WTC11 (cell line): ENCODE measurements around the gene CLASP1. TPM values are rescaled to one million over a fixed set of nuclear protein-coding genes. Genes with fewer than 3 reads are reported as not detected.
"Not testable (repeated sequence)": the region's sequence is repeated elsewhere in the genome, so short reads cannot be mapped to it uniquely, and the experiment has no call there.

Experiments
- ATAC-seq: fragments of 200-7000 bp; cut with Tn5 transposase; 2 replicates; pipeline ENCODE4 v1.10.0; 2021; ENCODE audit warnings: mild to moderate bottlenecking, moderate library complexity
- CTCF ChIA-PET: fragments of 300-600 bp; sonication (Branson Sonifier 250); formaldehyde crosslinking; loops from one replicate; lab custom pipeline; 2021; ENCODE audit warnings: antibody characterized with exemption; lab: Charles Lee
- POLR2A ChIA-PET: fragments of 350-600 bp; sonication (Branson Sonifier 250); formaldehyde crosslinking; loops from one replicate; lab custom pipeline; 2021; ENCODE audit warnings: antibody characterized with exemption; lab: Charles Lee
- DNase-seq: peaks from one replicate; pipeline ENCODE4 v3.0.0; 2021; ENCODE audit warnings: low spot score
- H3K27ac Mint-ChIP-seq: 2 replicates; pipeline ENCODE4 v1.8.0; 2021; ENCODE audit warnings: mixed read lengths
- H3K27me3 Mint-ChIP-seq: 2 replicates; pipeline ENCODE4 v1.8.0; 2021; ENCODE audit warnings: low read depth, mild to moderate bottlenecking, moderate library complexity, mixed read lengths
- H3K36me3 Mint-ChIP-seq: 2 replicates; pipeline ENCODE4 v1.8.0; 2021; ENCODE audit warnings: mixed read lengths
- H3K4me1 Mint-ChIP-seq: 2 replicates; pipeline ENCODE4 v1.8.0; 2022; ENCODE audit warnings: mixed read lengths
- H3K4me3 Mint-ChIP-seq: 2 replicates; pipeline ENCODE4 v1.8.0; 2021; ENCODE audit warnings: mild to moderate bottlenecking, moderate library complexity, mixed read lengths
- H3K9me3 Mint-ChIP-seq: 2 replicates; pipeline ENCODE4 v1.8.0; 2021; ENCODE audit warnings: mixed read lengths
- FOXK1 ChIP-seq: sonication (generic); formaldehyde crosslinking; IDR thresholded peaks from 2 replicates; pipeline ENCODE4 v1.8.0; 2022; ENCODE audit warnings: mild to moderate bottlenecking, moderate library complexity, missing genetic modification reagents
- HMGXB4 ChIP-seq: sonication (generic); formaldehyde crosslinking; IDR thresholded peaks from 2 replicates; pipeline ENCODE4 v1.8.1; 2023; ENCODE audit warnings: mild to moderate bottlenecking, moderate library complexity, missing genetic modification reagents
- NFE2L1 ChIP-seq: sonication (generic); formaldehyde crosslinking; IDR thresholded peaks from 2 replicates; pipeline ENCODE4 v1.8.1; 2023; ENCODE audit warnings: missing genetic modification reagents
- OVOL2 ChIP-seq: fragments of 250-450 bp; sonication (Bioruptor Pico); IDR thresholded peaks from 2 replicates; pipeline ENCODE4 v1.9.0; 2021; ENCODE audit warnings: mild to moderate bottlenecking, borderline replicate concordance
- RELA ChIP-seq: sonication (generic); formaldehyde crosslinking; IDR thresholded peaks from 2 replicates; pipeline ENCODE4 v1.8.1; 2022; ENCODE audit warnings: missing genetic modification reagents, mild to moderate bottlenecking, borderline replicate concordance
- SP1 ChIP-seq: sonication (generic); formaldehyde crosslinking; conservative IDR thresholded peaks from 2 replicates; pipeline ENCODE4 v1.8.1; 2022; ENCODE audit warnings: missing genetic modification reagents
- TEAD4 ChIP-seq: sonication (generic); formaldehyde crosslinking; IDR thresholded peaks from 2 replicates; pipeline ENCODE4 v1.8.0; 2022; ENCODE audit warnings: mild to moderate bottlenecking, missing genetic modification reagents
- TP53 ChIP-seq: sonication (generic); formaldehyde crosslinking; IDR thresholded peaks from 2 replicates; pipeline ENCODE4 v1.8.1; 2023; ENCODE audit warnings: mild to moderate bottlenecking, missing genetic modification reagents
- USF2 ChIP-seq: sonication (generic); formaldehyde crosslinking; IDR thresholded peaks from 2 replicates; pipeline ENCODE4 v1.8.1; 2023; ENCODE audit warnings: mild to moderate bottlenecking, missing genetic modification reagents, moderate library complexity
- ZNF121 ChIP-seq: sonication (generic); formaldehyde crosslinking; IDR thresholded peaks from 2 replicates; pipeline ENCODE4 v1.8.0; 2023; ENCODE audit warnings: missing genetic modification reagents
- ZNF416 ChIP-seq: fragments of 250-450 bp; sonication (Bioruptor Pico); IDR thresholded peaks from 2 replicates; pipeline ENCODE4 v1.9.0; 2021; ENCODE audit warnings: mild to moderate bottlenecking, inconsistent platforms
- total RNA-seq: library from RNA; stranded (reverse); gene quantifications from 3 replicates; pipeline ENCODE4 v1.2.3, GENCODE V29; 2021
- TF ChIP-seq, protein P1 (sequence below): fragments of 200-600 bp; IDR thresholded peaks from 2 replicates; pipeline ENCODE4 v1.8.0; 2022; ENCODE audit warnings: antibody characterized with exemption

The CLASP1 gene
- total RNA-seq, 1 experiment from 2014 or later = 50.0 TPM

DNA sequence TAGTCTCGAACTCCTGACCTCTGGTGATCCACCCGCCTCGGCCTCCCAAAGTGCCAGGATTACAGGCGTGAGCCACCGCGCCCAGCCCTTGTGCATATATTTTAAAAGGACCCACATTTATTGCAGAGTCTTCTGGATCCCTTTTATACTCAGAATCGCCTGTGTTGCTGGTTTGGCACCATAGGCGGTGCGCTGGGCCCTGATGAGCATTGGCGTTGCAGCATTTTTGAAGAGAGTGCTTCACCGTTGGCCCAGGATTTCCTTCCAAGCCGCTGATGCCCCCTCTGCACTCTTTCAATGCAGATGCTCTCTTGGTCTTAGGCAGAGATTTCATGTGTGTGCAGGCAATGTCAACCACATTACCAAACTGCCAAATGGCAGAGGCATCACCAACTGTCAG, 350.8 kb downstream of the CLASP1 start (continued):
- TF ChIP-seq ZNF416 (CRISPR knock-in tag) = no peak
- no peak for TF ChIP-seq HMGXB4 (CRISPR knock-in tag)
- TF ChIP-seq TEAD4 (CRISPR knock-in tag) = no peak
- TF ChIP-seq USF2 = no peak
- TF ChIP-seq RELA (CRISPR knock-in tag) = no peak

DNA sequence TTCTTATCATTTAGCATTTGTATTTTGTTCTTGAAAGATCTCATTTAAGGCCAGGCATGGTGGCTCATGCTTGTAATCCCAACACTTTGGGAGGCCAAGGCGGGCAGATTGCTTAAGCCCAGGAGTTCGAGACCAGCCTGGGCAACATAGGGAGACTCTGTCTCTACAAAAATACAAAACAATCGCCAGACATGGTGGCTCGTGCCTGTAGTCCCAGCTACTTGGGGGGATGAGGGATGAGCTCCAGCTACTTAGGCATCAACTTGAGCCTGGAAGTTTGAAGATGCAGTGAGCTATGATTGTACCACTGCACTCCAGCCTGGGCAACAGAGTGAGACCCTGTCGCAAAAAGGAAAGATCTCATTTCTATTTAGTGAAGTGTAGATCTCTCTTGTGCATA, 351.4 kb downstream of the CLASP1 start:
- H3K36me3 Mint-ChIP-seq, H3K27ac Mint-ChIP-seq, H3K4me1 Mint-ChIP-seq, H3K4me3 Mint-ChIP-seq, DNase-seq, ATAC-seq, POLR2A ChIA-PET, H3K27me3 Mint-ChIP-seq, H3K9me3 Mint-ChIP-seq: not testable (repeated sequence)
- CTCF ChIA-PET = interaction anchor here (0.7 to 2.0 kb wide), 9 partner anchors 19 to 198 kb away, joined by 3 to 8 read pairs (median 4); no protein-coding TSS in a partner anchor

DNA sequence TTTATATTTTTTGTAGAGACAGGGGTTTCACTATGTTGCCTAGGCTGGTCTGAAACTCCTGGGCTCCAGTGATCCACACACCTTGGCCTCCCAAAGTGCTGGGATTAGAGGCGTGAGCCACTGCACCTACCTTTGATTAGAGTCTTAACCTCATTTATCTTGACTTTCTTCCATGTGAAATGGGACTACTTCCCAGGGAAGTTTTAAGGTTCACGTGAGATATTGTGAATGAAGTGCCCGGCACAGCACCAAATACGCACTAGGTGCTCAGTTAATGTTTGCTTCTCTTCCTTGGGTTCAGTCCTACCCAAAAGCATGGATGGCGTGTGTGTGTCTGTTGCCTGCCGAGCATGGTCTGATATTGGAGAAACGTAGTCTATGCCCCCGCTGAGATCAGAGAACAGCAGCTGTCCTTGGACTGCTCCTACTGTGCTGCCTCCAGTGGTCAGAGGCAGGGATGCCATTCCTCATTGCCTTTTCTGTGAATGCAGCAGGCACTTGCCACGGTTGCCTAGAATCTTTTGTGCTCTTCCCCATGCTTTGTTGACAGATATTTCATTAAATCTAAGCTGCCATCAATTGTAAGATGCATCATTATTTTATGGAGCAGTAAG, 351.9 kb downstream of the CLASP1 start:
- CTCF ChIA-PET = interaction anchor here (0.6 to 2.0 kb wide), 11 partner anchors 18 to 198 kb away, joined by 3 to 8 read pairs (median 3); no protein-coding TSS in a partner anchor
- POLR2A ChIA-PET = interaction anchor here (0.5 kb wide), 1 partner anchor 12 kb away, joined by 4 read pairs; no protein-coding TSS in a partner anchor

GRCh38 chr2:121295911-121296650, 353.2 kb downstream of the CLASP1 start:
- DNase-seq = no peak
- ChIA-PET CTCF (interaction anchor here (1.0 to 2.0 kb wide), 7 partner anchors 11 to 201 kb away, joined by 3 to 8 read pairs (median 5); partner anchors contain the start of gene TFCP2L1), POLR2A (no interaction called here)
- H3K36me3 Mint-ChIP-seq = no peaks in the 10 kb centered on the region
- no peaks in the 10 kb centered on the region for H3K4me1 Mint-ChIP-seq
- no peaks in the 10 kb centered on the region for H3K27me3 Mint-ChIP-seq
- ATAC-seq = no peak
- no peaks in the 10 kb centered on the region for H3K9me3 Mint-ChIP-seq
- no peak overlapping the region for H3K4me3 Mint-ChIP-seq
- H3K27ac Mint-ChIP-seq = no peak overlapping the region
- TF ChIP-seq OVOL2 (CRISPR knock-in tag) (no peak), NFE2L1 (CRISPR knock-in tag) (no peak), FOXK1 (CRISPR knock-in tag) (no peak), ZNF121 (CRISPR knock-in tag) (no peak), RELA (CRISPR knock-in tag) (0 out of 2 replicates have a peak, but pooled peaks have one; percentile 24)

More for the DNA sequence above, 351.9 kb downstream of the CLASP1 start:
- H3K4me1 Mint-ChIP-seq = no peaks in the 10 kb centered on the region
- TF ChIP-seq TP53 (CRISPR knock-in tag) (no peak), SP1 (CRISPR knock-in tag) (no peak)
- TF ChIP-seq, protein P1, sequence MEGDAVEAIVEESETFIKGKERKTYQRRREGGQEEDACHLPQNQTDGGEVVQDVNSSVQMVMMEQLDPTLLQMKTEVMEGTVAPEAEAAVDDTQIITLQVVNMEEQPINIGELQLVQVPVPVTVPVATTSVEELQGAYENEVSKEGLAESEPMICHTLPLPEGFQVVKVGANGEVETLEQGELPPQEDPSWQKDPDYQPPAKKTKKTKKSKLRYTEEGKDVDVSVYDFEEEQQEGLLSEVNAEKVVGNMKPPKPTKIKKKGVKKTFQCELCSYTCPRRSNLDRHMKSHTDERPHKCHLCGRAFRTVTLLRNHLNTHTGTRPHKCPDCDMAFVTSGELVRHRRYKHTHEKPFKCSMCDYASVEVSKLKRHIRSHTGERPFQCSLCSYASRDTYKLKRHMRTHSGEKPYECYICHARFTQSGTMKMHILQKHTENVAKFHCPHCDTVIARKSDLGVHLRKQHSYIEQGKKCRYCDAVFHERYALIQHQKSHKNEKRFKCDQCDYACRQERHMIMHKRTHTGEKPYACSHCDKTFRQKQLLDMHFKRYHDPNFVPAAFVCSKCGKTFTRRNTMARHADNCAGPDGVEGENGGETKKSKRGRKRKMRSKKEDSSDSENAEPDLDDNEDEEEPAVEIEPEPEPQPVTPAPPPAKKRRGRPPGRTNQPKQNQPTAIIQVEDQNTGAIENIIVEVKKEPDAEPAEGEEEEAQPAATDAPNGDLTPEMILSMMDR = peak; percentile 39
- TF ChIP-seq, all 79 proteins: peak for 1
- DNase-seq (peak; percentile 65), ATAC-seq (peak; percentile 97)
- H3K9me3 Mint-ChIP-seq = no peaks in the 10 kb centered on the region
- H3K36me3 Mint-ChIP-seq = no peaks in the 10 kb centered on the region
- no peak overlapping the region for H3K4me3 Mint-ChIP-seq
- no peaks in the 10 kb centered on the region for H3K27me3 Mint-ChIP-seq
- H3K27ac Mint-ChIP-seq = no peak overlapping the region
